Measurements from ENCODE around the gene TUBGCP3.

TUBGCP3 gene

DNA sequence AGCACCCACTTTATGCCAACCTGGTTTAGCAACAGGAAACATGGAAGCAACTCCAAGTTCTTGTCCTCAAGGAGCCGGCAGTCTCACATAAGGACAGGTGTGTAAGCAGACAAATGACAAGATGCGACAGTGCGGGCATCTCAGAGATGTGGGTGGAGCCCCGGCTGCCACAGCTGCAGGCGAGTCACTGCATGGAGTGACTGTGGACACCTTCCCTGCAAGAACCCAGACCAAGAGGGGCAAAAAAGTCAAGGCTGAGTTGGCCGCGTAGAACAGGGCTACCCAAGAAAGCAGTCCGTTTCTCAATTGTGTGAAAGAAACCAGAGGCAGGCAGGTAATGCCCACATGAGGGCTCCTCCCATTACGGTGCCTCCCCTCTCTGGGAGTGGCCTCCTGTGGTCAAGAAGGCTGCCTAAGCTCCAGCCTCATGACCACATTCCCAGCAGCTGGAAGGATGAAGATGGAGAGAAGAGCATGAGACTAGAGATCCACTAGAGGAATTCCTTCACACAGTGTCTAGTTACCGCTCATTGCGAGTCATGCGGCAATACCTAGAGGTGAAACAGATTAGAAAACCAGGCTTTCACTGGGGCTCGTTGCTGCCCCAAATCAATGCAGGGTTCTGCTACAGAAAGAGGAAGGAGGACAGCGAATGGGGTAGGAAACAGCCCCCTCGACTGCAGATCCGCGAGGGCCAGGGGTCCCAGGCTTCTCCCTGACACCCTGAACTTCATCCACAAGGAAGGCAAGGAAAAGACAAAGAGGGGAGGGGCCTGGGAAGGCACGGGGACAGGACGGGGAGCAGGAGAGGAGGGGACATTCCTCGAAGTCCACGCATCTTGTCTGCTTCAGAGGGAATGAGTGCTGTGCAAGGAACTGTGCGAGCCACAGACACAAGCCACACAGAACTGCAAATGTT is 131.6 kb downstream of the TUBGCP3 start:
- peaks cover 4% of the 10 kb centered on the region; the same call in 1 of the 2 replicates for H3K9me3 ChIP-seq (ENCODE audit: insufficient read depth, low read length)

DNA sequence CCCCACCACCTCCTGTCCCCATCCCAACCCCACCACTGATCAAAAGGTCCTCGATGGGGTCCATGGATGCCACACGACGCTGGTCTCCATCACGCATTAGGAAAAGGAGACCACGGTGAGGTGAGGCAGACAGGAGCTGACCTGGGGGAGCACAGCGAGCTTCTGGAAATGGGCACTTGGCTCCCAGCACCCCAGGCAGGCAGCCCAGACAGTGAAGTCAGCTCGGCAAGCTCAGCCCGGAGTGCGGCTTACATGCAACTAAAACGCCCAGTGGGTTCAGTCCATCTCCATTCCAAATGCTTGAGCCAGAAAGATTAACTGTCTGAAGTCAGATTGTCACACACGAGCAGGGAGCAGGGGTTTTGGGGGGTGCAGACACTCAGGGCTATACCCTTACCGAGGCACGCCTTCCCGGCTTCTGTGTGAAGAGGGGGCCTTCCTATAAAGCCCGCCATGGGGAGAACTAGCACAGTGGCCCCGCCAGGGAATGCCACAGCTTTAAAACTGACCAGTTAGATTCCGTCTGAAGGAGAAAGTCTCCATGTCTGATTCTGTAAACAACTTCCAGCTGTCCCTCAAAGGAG is 132.4 kb downstream of the TUBGCP3 start:
- H3K9me3 ChIP-seq (ENCODE audit: insufficient read depth, low read length) = no peaks in the 10 kb centered on the region
- no peaks in the 10 kb centered on the region for H3K36me3 ChIP-seq (ENCODE audit: low read length)
- H3K9ac ChIP-seq (ENCODE audit: low read length) = no peak overlapping the region
- no peak overlapping the region for H3K4me3 ChIP-seq (ENCODE audit: insufficient read depth, low read length, poor library complexity, severe bottlenecking)
- H4K20me1 ChIP-seq (ENCODE audit: low read depth, low read length) = no peaks in the 10 kb centered on the region
- no peak overlapping the region for H2AFZ ChIP-seq (ENCODE audit: low read depth, low read length, severe bottlenecking)
- H3K4me2 ChIP-seq (ENCODE audit: low read depth, low read length, poor library complexity, severe bottlenecking) = no peak overlapping the region
- H3K27ac ChIP-seq (ENCODE audit: low read depth, low read length) = no peak overlapping the region
- H3K27me3 ChIP-seq (ENCODE audit: low read length) = no peaks in the 10 kb centered on the region
- H3F3A ChIP-seq (ENCODE audit: insufficient read depth) = no peaks in the 10 kb centered on the region
- no peaks in the 10 kb centered on the region for H3K79me2 ChIP-seq (ENCODE audit: insufficient read depth, low read length)
- no peak for TF ChIP-seq EZH2phosphoT487 (conservative IDR thresholded peaks at IDR 0.05; ENCODE audit: low read length)
- H3K9me2 ChIP-seq (replicated peaks; ENCODE audit: insufficient read depth, low read length) = no peaks in the 10 kb centered on the region

More for the DNA sequence above, 131.6 kb downstream of the TUBGCP3 start:
- Histone ChIP-seq H3K9ac (ENCODE audit: low read length) (no peak overlapping the region), H4K20me1 (ENCODE audit: low read depth, low read length) (no peaks in the 10 kb centered on the region), H3K4me2 (ENCODE audit: low read depth, low read length, poor library complexity, severe bottlenecking) (no peak overlapping the region), H3F3A (ENCODE audit: insufficient read depth) (no peaks in the 10 kb centered on the region), H3K9me2 (replicated peaks; ENCODE audit: insufficient read depth, low read length) (no peaks in the 10 kb centered on the region), H3K79me2 (ENCODE audit: insufficient read depth, low read length) (no peaks in the 10 kb centered on the region), H2AFZ (ENCODE audit: low read depth, low read length, severe bottlenecking) (no peak overlapping the region), H3K27ac (ENCODE audit: low read depth, low read length) (no peak overlapping the region), H3K27me3 (ENCODE audit: low read length) (no peaks in the 10 kb centered on the region), H3K4me3 (ENCODE audit: insufficient read depth, low read length, poor library complexity, severe bottlenecking) (no peak overlapping the region), H3K36me3 (ENCODE audit: low read length) (no peaks in the 10 kb centered on the region)
- TF ChIP-seq CTCF (IDR thresholded peaks at IDR 0.05; ENCODE audit: insufficient read depth, low read length, poor library complexity, severe bottlenecking) (no peak), EZH2phosphoT487 (conservative IDR thresholded peaks at IDR 0.05; ENCODE audit: low read length) (no peak)

DNA sequence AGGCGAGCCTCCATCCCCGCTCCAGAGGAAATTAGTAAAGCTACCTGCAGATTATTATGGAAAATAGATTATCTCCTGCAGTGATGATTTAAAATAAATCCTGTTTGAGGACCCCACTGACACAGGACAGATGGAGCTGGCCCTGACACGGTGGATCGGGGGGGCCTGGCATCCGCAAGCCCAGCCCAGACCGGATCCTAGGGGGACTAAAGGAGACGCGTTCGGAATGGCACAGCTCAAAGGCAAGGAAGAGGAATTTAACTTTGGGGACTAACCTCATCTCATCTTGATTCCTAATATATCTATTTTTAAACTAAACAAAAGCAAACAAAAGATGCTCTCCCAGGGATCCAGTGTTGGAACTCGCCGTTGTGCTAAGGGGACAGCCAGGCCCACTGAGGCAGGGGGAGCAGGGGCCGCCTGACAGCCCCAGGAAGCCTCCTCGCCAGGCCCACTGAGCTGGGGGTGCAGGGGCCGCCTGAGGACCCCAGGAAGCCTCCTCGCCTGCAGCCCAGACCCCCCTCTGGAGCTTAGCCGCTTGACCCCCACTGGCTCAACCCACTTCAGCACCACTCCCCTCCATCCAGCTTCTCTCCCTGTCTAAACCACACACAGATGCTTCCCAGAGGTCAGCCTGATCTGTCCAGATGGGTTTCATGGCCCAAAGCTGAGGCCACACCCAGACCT is 133.2 kb downstream of the TUBGCP3 start:
- Histone ChIP-seq H3K9me2 (replicated peaks; ENCODE audit: insufficient read depth, low read length) (no peaks in the 10 kb centered on the region), H3F3A (ENCODE audit: insufficient read depth) (no peaks in the 10 kb centered on the region), H3K27ac (ENCODE audit: low read depth, low read length) (no peak overlapping the region), H4K20me1 (ENCODE audit: low read depth, low read length) (no peaks in the 10 kb centered on the region), H3K9me3 (ENCODE audit: insufficient read depth, low read length) (no peaks in the 10 kb centered on the region), H3K36me3 (ENCODE audit: low read length) (no peaks in the 10 kb centered on the region), H3K9ac (ENCODE audit: low read length) (no peak overlapping the region), H3K4me3 (ENCODE audit: insufficient read depth, low read length, poor library complexity, severe bottlenecking) (no peak overlapping the region), H2AFZ (ENCODE audit: low read depth, low read length, severe bottlenecking) (no peak overlapping the region), H3K27me3 (ENCODE audit: low read length) (no peaks in the 10 kb centered on the region), H3K79me2 (ENCODE audit: insufficient read depth, low read length) (no peaks in the 10 kb centered on the region), H3K4me2 (ENCODE audit: low read depth, low read length, poor library complexity, severe bottlenecking) (no peak overlapping the region)
- no peak for TF ChIP-seq CTCF (IDR thresholded peaks at IDR 0.05; ENCODE audit: insufficient read depth, low read length, poor library complexity, severe bottlenecking)
- no peak for TF ChIP-seq EZH2phosphoT487 (conservative IDR thresholded peaks at IDR 0.05; ENCODE audit: low read length)

Measured in SU-DHL-6 (cell line).